Renal cortex interstitium (tissue), 11 donors: ENCODE results near the gene FKBP8. TPM values are rescaled to one million over a fixed set of nuclear protein-coding genes. Genes with fewer than 3 reads are reported as not detected.
"Not testable (repeated sequence)": the region's sequence is repeated elsewhere in the genome, so short reads cannot be mapped to it uniquely, and the experiment has no call there.

Experiments used
- DNase-seq, 11 donors: peaks; one replicate each; pipeline ENCODE4 v3.0.0-alpha.2; 2013; ENCODE audit warnings: low read depth in 9 of 11, low spot score in 4 of 11; ENCODE audit errors: extremely low read depth in 1 of 11
- polyA plus RNA-seq, 3 donors: library from polyadenylated mRNA; unstranded; fragments of 120-200 nt; gene quantifications; one replicate each; pipeline ENCODE4 v1.2.1, GENCODE V29; 2013; ENCODE audit not compliant: insufficient read length in 3 of 3

Gene FKBP8
- polyA plus RNA-seq, 3 donors = 133 to 212 (median 182) TPM

- no peak for DNase-seq
Measured at GRCh38 chr19:18539372-18539771, 4.0 kb downstream of the FKBP8 start.

DNA sequence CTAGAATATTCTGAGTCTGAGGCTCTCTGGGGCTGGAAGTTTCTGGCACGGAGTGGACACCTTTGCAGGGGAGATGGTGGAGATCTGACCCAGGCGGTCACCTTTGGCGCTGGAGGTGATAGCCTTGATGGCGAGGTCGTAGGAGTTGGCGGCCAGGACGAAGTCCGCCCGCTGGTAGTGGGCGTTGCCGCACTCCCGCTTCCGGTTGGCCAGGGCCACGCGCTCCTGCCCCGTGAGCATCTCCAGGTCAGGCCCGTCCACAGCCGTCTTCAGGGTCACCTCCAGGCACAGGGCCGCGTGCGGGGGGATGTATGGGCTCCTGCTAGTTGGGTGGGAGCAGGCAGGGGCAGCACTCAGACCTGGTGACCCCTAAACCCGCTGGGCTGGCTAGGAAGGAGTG, 5.3 kb downstream of the FKBP8 start:
- DNase-seq = no peak

DNA sequence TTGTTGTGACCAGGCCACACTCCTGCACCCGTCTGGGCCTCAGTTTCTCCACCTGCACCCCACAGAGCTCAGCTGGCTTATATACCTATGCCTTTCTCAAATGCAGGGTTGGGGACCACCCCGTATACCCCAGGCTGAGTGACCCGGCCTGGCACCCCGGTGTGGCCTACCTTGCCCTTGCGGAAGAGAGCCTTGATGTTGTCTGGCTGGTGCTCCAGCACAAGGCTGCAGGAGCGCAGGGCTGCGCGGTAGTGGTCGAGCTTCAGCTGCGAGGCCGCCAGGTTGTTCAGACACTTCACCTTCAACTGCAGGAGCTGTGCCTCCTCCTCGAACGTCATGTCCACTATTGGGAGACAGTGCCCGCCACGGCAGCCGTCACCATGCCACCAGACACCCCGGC, 5.9 kb downstream of the FKBP8 start:
- no peak for DNase-seq

GRCh38 chr19:18536475-18536874, 6.9 kb downstream of the FKBP8 start:
- no peak for DNase-seq

- DNase-seq = no peak
Measured at GRCh38 chr19:18533058-18533457, 10.3 kb downstream of the FKBP8 start.

- no peak for DNase-seq
Measured at GRCh38 chr19:18532168-18532890, 11.0 kb downstream of the FKBP8 start.

DNA sequence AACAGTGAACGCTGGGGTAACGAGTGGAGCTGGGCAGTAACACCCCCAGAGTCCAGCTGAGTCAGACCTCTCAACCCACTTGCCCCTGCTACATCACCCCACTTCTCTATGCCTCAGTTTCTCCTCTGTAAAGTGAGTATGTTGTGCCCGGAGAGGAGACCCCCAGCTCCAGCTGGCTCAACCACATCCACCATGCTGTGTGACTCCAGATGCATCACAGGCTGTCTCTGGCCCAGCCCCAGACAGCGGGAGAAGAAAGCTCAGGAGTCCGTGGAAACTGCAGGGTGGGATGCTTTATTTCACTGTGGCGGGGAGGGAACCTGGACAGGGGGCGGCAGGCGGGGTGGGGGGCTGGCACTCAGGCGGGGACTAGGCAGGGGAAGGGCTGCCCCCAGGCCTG, 11.9 kb downstream of the FKBP8 start:
- no peak for DNase-seq

- no peak for DNase-seq
Measured at GRCh38 chr19:18529782-18530181, 13.6 kb downstream of the FKBP8 start.

- DNase-seq = no peak
Measured at GRCh38 chr19:18526316-18526715, 17.1 kb downstream of the FKBP8 start.

DNA sequence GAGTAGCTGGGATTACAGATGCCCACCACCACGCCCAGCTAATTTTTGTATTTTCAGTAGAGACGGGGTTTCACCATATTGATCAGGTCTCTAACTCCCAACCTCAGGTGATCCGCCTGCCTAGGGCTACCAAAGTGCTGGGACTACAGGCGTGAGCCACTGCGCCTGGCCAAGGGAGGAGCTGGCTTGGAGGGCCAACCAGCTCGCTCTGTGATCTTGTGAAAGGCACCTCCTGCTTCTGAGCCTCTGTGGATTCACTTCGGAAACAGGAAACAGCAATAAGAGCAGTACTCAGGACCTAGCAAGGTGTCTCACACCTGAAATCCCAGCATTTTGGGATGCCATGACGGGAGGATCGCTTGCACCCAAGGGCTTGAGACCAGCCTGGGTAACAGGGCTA, 19.5 kb downstream of the FKBP8 start:
- DNase-seq = no peak

DNA sequence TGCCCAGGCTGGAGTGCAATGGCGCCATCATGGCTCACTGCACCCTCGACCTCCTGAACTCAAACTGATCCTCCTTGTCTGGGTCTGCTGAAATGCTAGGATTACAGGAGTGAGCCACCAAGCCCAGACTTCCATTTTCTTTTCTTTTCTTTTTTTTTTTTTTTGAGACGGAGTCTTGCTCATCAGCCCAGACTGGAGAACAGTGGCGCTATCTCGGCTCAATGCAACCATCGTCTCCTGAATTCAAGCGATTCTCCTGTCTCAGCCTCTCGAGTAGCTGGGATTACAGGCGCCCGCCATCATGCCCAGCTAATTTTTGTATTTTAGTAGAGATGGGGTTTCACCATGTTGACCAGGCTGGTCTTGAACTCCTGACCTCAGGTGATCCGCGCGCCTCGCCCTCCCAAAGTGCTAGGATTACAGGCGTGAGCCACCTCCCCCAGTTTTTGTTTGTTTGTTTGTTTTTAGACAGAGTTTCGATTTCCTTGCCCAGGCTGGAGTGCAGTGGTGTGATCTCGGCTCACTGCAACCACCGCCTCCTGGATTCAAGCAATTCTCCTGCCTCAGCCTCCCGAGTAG, 20.4 kb downstream of the FKBP8 start:
- DNase-seq = not testable (repeated sequence)

DNA sequence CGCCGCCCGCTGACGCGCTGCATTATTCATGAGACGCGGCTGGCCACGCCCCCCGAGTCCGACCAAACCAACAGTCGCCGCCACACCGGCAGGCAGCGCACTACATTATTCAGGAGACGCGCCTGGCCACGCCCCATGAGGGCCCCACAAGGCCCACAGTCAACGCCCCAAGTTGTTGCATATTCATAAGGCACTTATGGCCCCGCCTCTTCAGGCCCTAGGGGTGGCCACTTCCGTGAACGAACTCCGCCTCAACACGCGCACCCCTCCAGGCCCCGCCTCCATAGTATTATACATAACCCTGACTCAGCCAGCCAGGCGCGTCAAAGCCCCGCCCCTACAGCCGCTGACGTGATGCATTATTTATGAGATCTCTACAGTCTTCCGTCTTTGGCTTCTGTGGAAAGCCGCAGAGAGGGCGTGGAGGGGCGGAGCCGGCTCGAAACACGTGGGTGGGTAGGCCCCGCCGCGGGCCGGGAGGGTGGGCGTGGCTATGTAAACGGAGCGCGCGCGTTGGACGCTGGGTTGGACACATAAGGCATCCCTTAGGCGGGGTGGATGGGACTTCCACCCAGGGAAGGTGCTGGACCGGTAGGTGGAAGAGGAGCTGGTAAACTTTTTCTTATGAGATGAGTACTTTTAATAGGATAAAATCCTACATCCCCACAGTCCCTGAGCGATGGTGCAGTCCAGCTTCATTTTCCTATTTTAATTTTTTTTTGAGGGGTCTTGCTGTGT, 21.1 kb downstream of the FKBP8 start:
- DNase-seq = peak; percentile 98 to 100 (median 99)

DNA sequence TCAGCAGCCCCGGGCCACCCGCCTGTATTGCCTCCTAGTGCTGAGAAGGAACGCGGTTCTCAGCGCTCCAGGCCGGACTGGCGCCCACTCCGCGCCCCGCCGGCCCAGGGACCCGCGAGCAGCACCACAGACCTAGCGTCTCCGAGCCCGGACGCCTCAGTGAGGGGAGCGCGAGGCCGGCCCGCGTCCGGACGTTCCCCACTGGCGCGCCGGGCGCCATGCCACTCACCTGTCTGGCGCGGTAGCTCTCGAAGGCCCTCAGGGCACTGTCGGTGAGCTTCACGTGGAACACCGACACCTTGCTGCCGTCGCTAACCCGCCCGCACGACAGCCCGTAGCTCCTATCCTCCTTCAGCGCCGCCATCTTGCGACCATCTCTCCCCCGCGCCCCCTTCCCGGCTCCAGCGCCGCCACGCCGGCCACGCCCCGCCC, 21.7 kb downstream of the FKBP8 start, which contains the start of gene ELL:
Gene ELL, minus strand, starts transcription at position 379 of the 432 bp plus-strand sequence. Its CDS starts 15 bp downstream, at position 364.
- no peak for DNase-seq

GRCh38 chr19:18520848-18521691, 22.3 kb downstream of the FKBP8 start:
- no peak for DNase-seq

DNA sequence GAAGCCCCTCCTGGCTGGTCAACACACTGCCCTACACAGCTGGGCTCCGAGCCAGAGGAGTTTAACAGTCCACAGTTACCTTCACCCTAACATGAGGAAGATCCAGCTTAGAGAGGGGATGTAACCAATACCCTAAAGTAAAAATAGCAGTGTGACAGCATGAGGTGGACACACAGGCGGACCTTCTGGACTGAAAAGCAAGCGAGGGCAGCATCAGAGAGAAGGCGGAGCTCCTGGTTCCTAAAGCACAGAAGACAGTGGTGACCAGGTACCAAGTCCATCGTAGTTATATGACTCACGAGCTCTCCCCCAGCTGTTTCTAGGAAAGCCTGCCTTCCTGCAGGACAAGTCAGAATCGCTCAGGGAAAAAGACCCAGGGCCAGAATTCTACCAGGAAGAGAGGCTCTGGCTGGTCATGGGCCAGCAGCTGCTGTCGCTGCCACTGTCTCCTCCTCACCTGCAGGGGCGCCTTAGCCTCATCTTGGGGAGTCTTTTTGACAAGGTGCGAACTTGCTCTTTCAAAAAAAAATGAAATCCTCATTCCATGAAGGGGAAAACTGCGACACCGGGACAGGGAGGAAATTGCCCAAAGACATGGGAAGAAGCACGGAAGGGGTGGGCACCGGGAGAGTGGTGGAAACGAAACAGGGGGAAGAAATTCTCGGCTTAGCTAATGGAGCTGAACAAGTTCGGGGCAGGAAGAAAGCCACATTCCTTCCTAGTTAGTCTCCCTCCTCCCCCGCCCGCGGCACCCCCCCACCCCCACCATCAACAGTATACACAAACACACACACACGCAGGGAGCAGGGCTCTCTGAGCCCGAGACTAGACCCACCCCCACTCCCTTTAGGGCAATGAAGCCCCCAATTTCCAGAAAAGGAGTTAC, 23.2 kb downstream of the FKBP8 start:
- peak in 3 of 11 donors; percentile 64 to 77 (median 74) for DNase-seq

DNA sequence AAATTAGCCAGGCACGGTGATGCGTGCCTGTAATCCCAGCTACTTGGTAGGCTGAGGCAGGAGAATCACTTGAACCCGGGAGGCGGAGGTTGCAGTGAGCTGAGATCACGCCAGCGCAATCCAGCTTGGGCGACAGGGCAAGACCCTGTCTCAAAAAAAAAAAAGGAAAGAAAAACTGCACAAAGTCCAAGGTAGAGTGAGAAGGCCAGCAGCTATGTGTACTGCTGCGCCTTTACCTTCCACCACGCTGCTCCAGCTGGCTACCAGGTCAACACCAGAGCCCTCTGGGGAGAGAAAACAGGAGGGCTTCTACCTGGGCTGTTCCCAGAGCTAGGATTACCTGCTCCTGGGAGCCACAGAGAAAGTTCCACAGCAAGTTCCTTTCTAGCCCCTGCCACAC, 24.7 kb downstream of the FKBP8 start:
- no peak for DNase-seq

DNA sequence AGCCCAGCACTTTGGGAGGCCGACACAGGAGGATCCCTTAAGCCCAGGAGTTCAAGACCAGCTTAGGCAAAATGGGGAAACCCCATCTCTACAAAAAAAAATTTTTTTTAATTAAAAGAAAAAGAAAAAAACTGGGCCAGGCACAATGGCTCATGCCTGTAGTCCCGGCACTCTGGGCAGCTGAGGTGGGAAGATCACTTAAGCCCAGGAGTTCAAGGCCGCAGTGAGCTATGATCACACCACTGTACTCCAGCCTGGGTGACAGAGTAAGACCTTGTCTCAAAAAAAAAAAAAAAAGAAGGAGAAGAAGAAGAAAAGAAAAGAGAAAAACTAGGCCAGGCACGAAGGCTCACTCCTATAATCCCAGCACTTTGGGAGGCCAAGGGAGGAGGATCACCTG, 25.8 kb downstream of the FKBP8 start:
- no peak for DNase-seq

- DNase-seq = no peak
Measured at GRCh38 chr19:18515959-18516358, 27.4 kb downstream of the FKBP8 start.
